ENCODE results near the gene ARL11.
"Not testable (repeated sequence)": the region's sequence is repeated elsewhere in the genome, so short reads cannot be mapped to it uniquely, and the experiment has no call there.

Gene ARL11

GRCh38 chr13:49594576-49594975 is 33.7 kb upstream of the ARL11 start:
- H3K36me3 ChIP-seq, result no peaks in the 10 kb centered on the region
- no peak overlapping the region for H3K27ac ChIP-seq
- TF ChIP-seq Cebpa-rat (IDR thresholded peaks at IDR 0.05), result no peak
- no peaks in the 10 kb centered on the region for H4K20me1 ChIP-seq
- peaks cover 0 to 27% (median 18%) of the 10 kb centered on the region in 11 experiments; a peak in 16 of 22 replicates for H3K9me3 ChIP-seq (replicated peaks in 1 of 11)
- H3K4me1 ChIP-seq, result peaks cover 0 to 7% (median 0%) of the 10 kb centered on the region in 10 experiments; a peak in 3 of 20 replicates
- no peak overlapping the region for H3K4me2 ChIP-seq
- H3K4me3 ChIP-seq, result no peak overlapping the region
- no peaks in the 10 kb centered on the region for H3K27me3 ChIP-seq
- H3K9ac ChIP-seq, result no peak overlapping the region

- Histone ChIP-seq H3K27ac (no peak overlapping the region), H3K27me3 (no peaks in the 10 kb centered on the region), H3K9ac (no peak overlapping the region), H3K4me3 (no peak overlapping the region), H3K9me3 (replicated peaks in 1 of 11) (peaks cover 0 to 27% (median 18%) of the 10 kb centered on the region in 11 experiments; a peak in 16 of 22 replicates), H3K4me2 (peak overlapping the region in 2 of 11 experiments; percentile 19 to 21; a peak in 2 of 22 replicates), H3K36me3 (no peaks in the 10 kb centered on the region), H3K4me1 (peaks cover 0 to 7% (median 0%) of the 10 kb centered on the region in 10 experiments; a peak in 3 of 20 replicates), H4K20me1 (no peaks in the 10 kb centered on the region)
- TF ChIP-seq Cebpa-rat (IDR thresholded peaks at IDR 0.05), result no peak
Measured at GRCh38 chr13:49596221-49596620, 32.1 kb upstream of the ARL11 start.

- H4K20me1 ChIP-seq, result no peaks in the 10 kb centered on the region
- no peak overlapping the region for H3K27ac ChIP-seq
- no peak overlapping the region for H3K9ac ChIP-seq
- no peak overlapping the region; a peak in 1 of 22 replicates for H3K4me2 ChIP-seq
- no peak for TF ChIP-seq Cebpa-rat (IDR thresholded peaks at IDR 0.05)
- peaks cover 0 to 7% (median 0%) of the 10 kb centered on the region in 10 experiments; a peak in 3 of 20 replicates for H3K4me1 ChIP-seq
- H3K36me3 ChIP-seq, result no peaks in the 10 kb centered on the region
- peaks cover 0 to 27% (median 18%) of the 10 kb centered on the region in 11 experiments; a peak in 16 of 22 replicates for H3K9me3 ChIP-seq (replicated peaks in 1 of 11)
- H3K4me3 ChIP-seq, result no peak overlapping the region
- no peaks in the 10 kb centered on the region for H3K27me3 ChIP-seq
Measured at GRCh38 chr13:49597043-49597641, 31.2 kb upstream of the ARL11 start.

GRCh38 chr13:49602005-49602404 is 26.3 kb upstream of the ARL11 start:
- Histone ChIP-seq H3K36me3 (no peaks in the 10 kb centered on the region), H3K4me2 (no peak overlapping the region), H3K27me3 (no peaks in the 10 kb centered on the region), H3K9me3 (replicated peaks in 1 of 11) (peaks cover 0 to 8% (median 3%) of the 10 kb centered on the region in 11 experiments; a peak in 10 of 22 replicates), H3K4me3 (no peak overlapping the region), H3K9ac (no peak overlapping the region), H3K27ac (no peak overlapping the region), H3K4me1 (peaks cover 15 to 33% (median 25%) of the 10 kb centered on the region in 10 experiments), H4K20me1 (no peaks in the 10 kb centered on the region)
- TF ChIP-seq Cebpa-rat (IDR thresholded peaks at IDR 0.05), result no peak

GRCh38 chr13:49602615-49603014 is 25.7 kb upstream of the ARL11 start:
- H3K27ac ChIP-seq; H4K20me1 ChIP-seq; H3K36me3 ChIP-seq; H3K9ac ChIP-seq; H3K9me3 ChIP-seq (replicated peaks in 1 of 11); H3K4me3 ChIP-seq; H3K4me2 ChIP-seq; H3K27me3 ChIP-seq: not testable (repeated sequence)
- H3K4me1 ChIP-seq, result peaks cover 20 to 38% (median 29%) of the 10 kb centered on the region in 10 experiments

GRCh38 chr13:49604570-49604969 is 23.7 kb upstream of the ARL11 start:
- H3K27ac ChIP-seq, result peak overlapping the region in 8 of 11 experiments; percentile 3 to 66 (median 52); a peak in 15 of 22 replicates
- peak overlapping the region in 7 of 11 experiments; percentile 3 to 36 (median 15); a peak in 4 of 22 replicates for H3K9ac ChIP-seq
- peaks cover 37 to 57% (median 48%) of the 10 kb centered on the region in 10 experiments for H3K4me1 ChIP-seq
- peak overlapping the region in 2 of 10 experiments; percentile 21 to 22; a peak in 4 of 20 replicates for H3K4me3 ChIP-seq
- H3K36me3 ChIP-seq, result no peaks in the 10 kb centered on the region
- no peaks in the 10 kb centered on the region for H3K27me3 ChIP-seq
- TF ChIP-seq Cebpa-rat (IDR thresholded peaks at IDR 0.05), result no peak
- H4K20me1 ChIP-seq, result no peaks in the 10 kb centered on the region
- H3K9me3 ChIP-seq (replicated peaks in 1 of 11), result no peaks in the 10 kb centered on the region
- peak overlapping the region; percentile 55 to 85 (median 71) for H3K4me2 ChIP-seq

- Histone ChIP-seq H3K36me3 (no peaks in the 10 kb centered on the region), H3K4me1 (peaks cover 37 to 57% (median 48%) of the 10 kb centered on the region in 10 experiments), H3K9me3 (replicated peaks in 1 of 11) (peaks cover 8 to 11% (median 10%) of the 10 kb centered on the region in 11 experiments), H3K27ac (peak overlapping the region in 10 of 11 experiments; percentile 38 to 71 (median 58); a peak in 20 of 22 replicates), H4K20me1 (no peaks in the 10 kb centered on the region), H3K9ac (peak overlapping the region in 9 of 11 experiments; percentile 12 to 60 (median 45); a peak in 15 of 22 replicates), H3K4me3 (peak overlapping the region in 7 of 10 experiments; percentile 9 to 50 (median 38); a peak in 10 of 20 replicates), H3K27me3 (no peaks in the 10 kb centered on the region), H3K4me2 (peak overlapping the region; percentile 45 to 76 (median 64))
- TF ChIP-seq Cebpa-rat (IDR thresholded peaks at IDR 0.05), result no peak
Measured at GRCh38 chr13:49606747-49607648, 21.3 kb upstream of the ARL11 start.

- H3K27ac ChIP-seq, result peak overlapping the region in 7 of 11 experiments; percentile 5 to 69 (median 44); a peak in 11 of 22 replicates
- no peaks in the 10 kb centered on the region for H3K27me3 ChIP-seq
- H3K9me3 ChIP-seq (replicated peaks in 1 of 11), result peaks cover 15 to 18% (median 18%) of the 10 kb centered on the region in 11 experiments
- H4K20me1 ChIP-seq, result no peaks in the 10 kb centered on the region
- peaks cover 37 to 57% (median 48%) of the 10 kb centered on the region in 10 experiments for H3K4me1 ChIP-seq
- peak overlapping the region in 6 of 11 experiments; percentile 4 to 59 (median 49); a peak in 10 of 22 replicates for H3K9ac ChIP-seq
- TF ChIP-seq Cebpa-rat (IDR thresholded peaks at IDR 0.05), result no peak
- H3K4me3 ChIP-seq, result no peak overlapping the region
- peak overlapping the region; percentile 32 to 69 (median 61) for H3K4me2 ChIP-seq
- no peaks in the 10 kb centered on the region for H3K36me3 ChIP-seq
Measured at GRCh38 chr13:49607761-49608160, 20.5 kb upstream of the ARL11 start.

All from BLaER1 treated with 17β-estradiol and CSF1 and Interleukin-3, amounts not matched to agents 10 nM and 100 nM (cell line).